Spleen (tissue), 11 donors: Measurements from ENCODE around the gene KSR1. TPM values are rescaled to one million over a fixed set of nuclear protein-coding genes. Genes with fewer than 3 reads are reported as not detected.

Experiments used
- DNase-seq: peaks from one replicate; pipeline ENCODE4 v3.0.0-alpha.2; 2020
- H3K27ac ChIP-seq, 8 donors: fragments of 200-600 bp; sonication (generic) in 7 of 8; 1 replicate in 4 of 8; 2 replicates in 4 of 8; pipeline versions ENCODE4 v1.5.0 to v1.8.0; 2016 to 2021; ENCODE audit warnings: inconsistent platforms in 4 of 8, mild to moderate bottlenecking in 4 of 8, moderate library complexity in 1 of 8
- H3K27me3 ChIP-seq, 7 donors: fragments of 200-600 bp; sonication (generic) in 6 of 7; replicated peaks in 1 of 7; 1 replicate in 4 of 7; 2 replicates in 3 of 7; pipeline versions ENCODE4 v1.5.0 to v1.8.0; 2016 to 2021; ENCODE audit warnings: inconsistent platforms in 3 of 7, mild to moderate bottlenecking in 1 of 7
- H3K36me3 ChIP-seq, 6 donors: fragments of 200-600 bp; sonication (generic) in 5 of 6; 1 replicate in 4 of 6; 2 replicates in 2 of 6; pipeline versions ENCODE4 v1.5.0 to v1.8.0; 2016 to 2021; ENCODE audit warnings: inconsistent platforms in 2 of 6
- H3K4me1 ChIP-seq, 6 donors: fragments of 200-600 bp; sonication (generic) in 5 of 6; 1 replicate in 3 of 6; 2 replicates in 3 of 6; pipeline versions ENCODE4 v1.5.0 to v1.8.0; 2016 to 2021; ENCODE audit warnings: inconsistent platforms in 3 of 6
- H3K4me3 ChIP-seq, 8 donors: fragments of 200-600 bp; sonication (generic) in 7 of 8; 1 replicate in 4 of 8; 2 replicates in 4 of 8; pipeline versions ENCODE4 v1.5.0 to v1.8.0; 2016 to 2021; ENCODE audit warnings: inconsistent platforms in 4 of 8, mild to moderate bottlenecking in 4 of 8, moderate library complexity in 2 of 8
- H3K9me3 ChIP-seq, 8 donors: fragments of 200-600 bp; sonication (generic) in 7 of 8; 1 replicate in 4 of 8; 2 replicates in 4 of 8; pipeline versions ENCODE4 v1.5.0 to v1.8.0; 2016 to 2021; ENCODE audit warnings: inconsistent platforms in 4 of 8
- CTCF ChIP-seq, 11 experiments: fragments of 200-600 bp in 7 of 11; fragments of 450-650 bp in 4 of 11; sonication (generic) in 4 of 11; IDR thresholded peaks in 8 of 11; conservative IDR thresholded peaks in 3 of 11; 1 replicate in 7 of 11; 2 replicates in 4 of 11; pipeline versions ENCODE4 v1.4.0 to v1.8.0; 2016 to 2021; ENCODE audit warnings: antibody characterized with exemption in 11 of 11, inconsistent platforms in 4 of 11, mild to moderate bottlenecking in 1 of 11
- POLR2A ChIP-seq, 3 donors: fragments of 450-650 bp; IDR thresholded peaks; one replicate each; pipeline ENCODE4 v1.5.1; 2017; ENCODE audit warnings: antibody characterized with exemption in 3 of 3, mild to moderate bottlenecking in 1 of 3
- POLR2AphosphoS5 ChIP-seq, 3 donors: sonication (generic); formaldehyde crosslinking; IDR thresholded peaks; one replicate each; pipeline ENCODE4 v1.5.1; 2017; ENCODE audit warnings: antibody characterized with exemption in 3 of 3
- WGBS, 5 donors: extraction: QIAGEN DNeasy Blood & Tissue Kit in 3 of 5; methylation state at CpG; one replicate each; pipeline versions ENCODE4 v1.1.5 to v1.1.7; 2013 to 2018; 5-methylcytosine and 5-hydroxymethylcytosine counted together
- intact Hi-C: fragments of 100-400 bp; cut with DNase I; formaldehyde crosslinking; loops from one replicate; pipeline ENCODE4 v1.15.0; 2023; ENCODE audit warnings: low total_unique reads
- polyA plus RNA-seq, 3 donors: library from polyadenylated mRNA; stranded (reverse); fragments of 200-250 nt; gene quantifications; one replicate each; pipeline ENCODE4 v1.2.1, GENCODE V29; 2013
- total RNA-seq, 7 donors: library from RNA; depleted of rRNA in 3 of 7; stranded (reverse); fragments of >200 nt in 3 of 7; fragmentation: NEBNext Ultra II Directional in 4 of 7; extraction: Animal tissue kit (Norgen Biotek cat#: 25700) in 4 of 7; gene quantifications; one replicate each; pipeline versions ENCODE4 v1.1.0 to v1.2.1, GENCODE V29; 2016 to 2021
- donor health status: healthy with polysubstance abuse.
- donor health status: DM: no; HTN: no; CAD: no; lungs with moderate emphysema.
- donor health status: DM: no; HTN: no; CAD: no.
- donor health status: Bipolar disorder and iron deficiency.
- donor health status: healthy.
- donor health status: DM: no; HTN: no; CAD: no.
- donor health status: DM: yes; HTN: yes; CAD: no.

Gene KSR1
- total and polyA plus RNA-seq, 10 donors, result 6.4 to 100 (median 46.0) TPM

DNA sequence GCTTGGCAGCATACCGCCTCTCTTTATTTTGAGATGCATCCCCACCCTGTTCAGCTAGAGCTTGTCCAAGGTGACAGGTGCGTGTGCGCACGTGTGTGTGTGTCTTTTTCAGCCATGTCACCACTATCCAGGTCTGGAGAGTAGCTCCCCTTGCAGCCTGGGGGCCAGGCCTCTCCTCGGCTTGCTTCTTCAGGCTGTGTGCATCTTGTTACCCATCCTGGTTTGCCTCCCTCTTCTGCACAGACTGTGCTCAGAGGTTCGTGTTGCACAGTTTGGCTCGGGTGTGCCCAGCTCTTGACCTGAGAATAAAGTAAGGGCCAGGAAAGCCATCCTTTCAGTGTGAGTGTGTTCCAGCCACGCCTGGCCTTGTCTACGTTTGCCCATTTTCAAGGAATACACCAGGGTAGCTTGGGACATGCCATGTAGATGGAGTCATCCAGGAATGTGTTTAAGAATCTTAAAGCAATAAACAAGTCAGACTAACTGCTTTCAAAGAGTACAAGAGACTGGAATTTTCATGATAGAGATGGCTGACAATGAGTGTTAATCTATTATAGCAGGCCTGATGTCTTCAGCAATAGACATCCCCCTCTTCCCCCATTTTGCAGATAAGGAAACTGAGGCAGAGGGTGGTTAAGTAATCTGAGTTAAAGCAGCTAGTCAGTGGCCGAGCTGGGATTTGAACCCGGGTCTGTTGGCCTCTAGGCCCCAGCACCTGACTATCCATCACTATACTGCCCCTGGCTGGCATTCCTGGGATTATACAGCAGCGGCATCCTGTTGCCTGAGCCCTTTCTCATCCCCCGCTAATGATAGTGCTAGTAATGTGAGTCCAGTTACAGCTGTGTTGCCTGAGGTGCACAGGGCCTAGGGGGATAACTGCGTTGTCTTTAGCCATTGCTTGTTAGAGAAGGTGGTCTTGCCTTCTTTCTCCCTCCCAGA lies 77.9 kb downstream of the KSR1 start:
- no peak overlapping the region for H3K4me3 ChIP-seq
- 84 to 94% (median 92%) methylated on average over 14 of the region's 14 CpGs for WGBS, 5 donors
- H3K27me3 ChIP-seq, result no peaks in the 10 kb centered on the region
- peak overlapping the region in 2 of 8 donors; percentile 88 to 89 for H3K27ac ChIP-seq
- no peaks in the 10 kb centered on the region for H3K36me3 ChIP-seq
- TF ChIP-seq CTCF (IDR thresholded peaks at IDR 0.05 in 8 of 11, conservative IDR thresholded peaks at IDR 0.05 in 3 of 11), result no peak
- TF ChIP-seq POLR2AphosphoS5 (IDR thresholded peaks at IDR 0.05), result no peak
- TF ChIP-seq POLR2A (IDR thresholded peaks at IDR 0.05), result no peak
- H3K4me1 ChIP-seq, result peaks cover 5 to 80% (median 52%) of the 10 kb centered on the region in 6 donors
- H3K9me3 ChIP-seq, result no peaks in the 10 kb centered on the region
- peak; percentile 59 for DNase-seq
- intact Hi-C loops, result no loop called here

DNA sequence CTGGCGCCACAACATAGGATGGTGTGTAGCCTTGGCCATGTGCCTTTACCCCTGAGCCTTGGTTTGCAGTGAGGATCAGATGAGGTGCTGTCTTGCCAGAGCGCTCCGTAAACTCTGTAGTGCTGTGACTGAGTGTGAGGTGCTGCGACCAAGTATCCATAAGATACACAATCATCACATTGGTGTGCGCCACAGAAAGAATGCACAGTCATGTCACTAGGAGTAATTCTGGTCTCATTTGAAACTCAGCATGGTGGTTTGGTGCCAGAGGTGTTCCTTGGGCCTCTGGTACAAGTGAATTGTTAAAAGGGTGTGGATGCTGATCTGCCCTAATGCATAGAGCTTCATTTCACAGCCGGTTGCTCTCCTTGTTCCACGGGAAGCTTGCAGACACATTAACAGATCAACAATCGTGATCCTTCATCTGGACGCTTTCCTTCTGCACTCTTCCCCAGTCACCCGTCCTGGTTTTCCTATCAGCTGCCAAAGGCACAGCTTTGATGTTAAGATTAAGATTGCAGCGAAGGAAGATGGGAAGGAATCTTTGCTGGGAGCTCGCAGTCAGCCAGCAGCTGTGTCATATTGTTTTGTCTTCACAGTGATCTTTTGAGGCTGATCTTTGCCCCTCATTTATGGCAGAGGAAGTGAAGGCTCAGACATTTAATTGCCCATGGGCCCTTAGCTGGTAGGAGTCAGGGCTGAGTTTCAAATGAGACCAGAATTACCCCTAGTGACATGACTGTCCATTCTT lies 79.1 kb downstream of the KSR1 start:
- Histone ChIP-seq H3K27ac (peak overlapping the region in 6 of 8 donors; percentile 13 to 69 (median 51)), H3K4me1 (peaks cover 4 to 80% (median 54%) of the 10 kb centered on the region in 6 donors), H3K9me3 (no peaks in the 10 kb centered on the region), H3K27me3 (no peaks in the 10 kb centered on the region), H3K4me3 (no peak overlapping the region), H3K36me3 (no peaks in the 10 kb centered on the region)
- TF ChIP-seq POLR2AphosphoS5 (IDR thresholded peaks at IDR 0.05) (peak in 1 of 3 donors; percentile 43), POLR2A (IDR thresholded peaks at IDR 0.05) (no peak)
- 81 to 94% (median 89%) methylated on average over 12 of the region's 12 CpGs for WGBS, 5 donors
- intact Hi-C loops, result no loop called here
- no peak for DNase-seq

GRCh38 chr17:27535975-27536374 lies 79.7 kb downstream of the KSR1 start:
- H3K4me1 ChIP-seq, result peaks cover 2 to 80% (median 53%) of the 10 kb centered on the region in 6 donors
- no peaks in the 10 kb centered on the region for H3K9me3 ChIP-seq
- 80 to 86% (median 84%) methylated on average over 6 to 7 of the region's 7 CpGs for WGBS, 5 donors
- DNase-seq, result no peak
- no peaks in the 10 kb centered on the region for H3K27me3 ChIP-seq
- peak overlapping the region in 6 of 8 donors; percentile 13 to 69 (median 51) for H3K27ac ChIP-seq
- intact Hi-C loops, result no loop called here
- no peak overlapping the region for H3K4me3 ChIP-seq
- TF ChIP-seq POLR2A (IDR thresholded peaks at IDR 0.05), result no peak
- no peak for TF ChIP-seq POLR2AphosphoS5 (IDR thresholded peaks at IDR 0.05)
- no peak for TF ChIP-seq CTCF (IDR thresholded peaks at IDR 0.05 in 8 of 11, conservative IDR thresholded peaks at IDR 0.05 in 3 of 11)
- no peaks in the 10 kb centered on the region for H3K36me3 ChIP-seq

- intact Hi-C loops, result no loop called here
- Histone ChIP-seq H3K9me3 (no peaks in the 10 kb centered on the region), H3K4me3 (no peak overlapping the region), H3K27me3 (no peaks in the 10 kb centered on the region), H3K36me3 (no peaks in the 10 kb centered on the region), H3K4me1 (peaks cover 0 to 80% (median 54%) of the 10 kb centered on the region in 6 donors), H3K27ac (no peak overlapping the region)
- TF ChIP-seq CTCF (IDR thresholded peaks at IDR 0.05 in 8 of 11, conservative IDR thresholded peaks at IDR 0.05 in 3 of 11) (no peak), POLR2AphosphoS5 (IDR thresholded peaks at IDR 0.05) (no peak), POLR2A (IDR thresholded peaks at IDR 0.05) (no peak)
- DNase-seq, result no peak
- 66 to 73% (median 67%) methylated on average over 3 of the region's 3 CpGs for WGBS, 5 donors
Measured at GRCh38 chr17:27536781-27537180, 80.5 kb downstream of the KSR1 start.
